ENCODE data around the gene ANKRD6.

Gene ANKRD6

GRCh38 chr6:89518352-89519055, 85.6 kb downstream of the ANKRD6 start:
- DNase-seq, result no peak

- DNase-seq, result no peak
Measured at GRCh38 chr6:89520736-89521135, 87.8 kb downstream of the ANKRD6 start.

- DNase-seq, result no peak
Measured at GRCh38 chr6:89522778-89523177, 89.8 kb downstream of the ANKRD6 start.

- no peak for DNase-seq
Measured at GRCh38 chr6:89525786-89526562, 93.0 kb downstream of the ANKRD6 start.

- DNase-seq, result no peak
Measured at GRCh38 chr6:89526563-89526869, 93.6 kb downstream of the ANKRD6 start.

- no peak for DNase-seq
Measured at GRCh38 chr6:89527634-89528033, 94.7 kb downstream of the ANKRD6 start.

GRCh38 chr6:89528866-89529265, 95.9 kb downstream of the ANKRD6 start:
- no peak for DNase-seq

- DNase-seq, result no peak
Measured at GRCh38 chr6:89530982-89531381, 98.0 kb downstream of the ANKRD6 start.

GRCh38 chr6:89536231-89536630, 103.3 kb downstream of the ANKRD6 start:
- no peak for DNase-seq

GRCh38 chr6:89539779-89540178, 106.8 kb downstream of the ANKRD6 start:
- DNase-seq, result no peak

- no peak for DNase-seq
Measured at GRCh38 chr6:89542081-89542857, 109.3 kb downstream of the ANKRD6 start.

- no peak for DNase-seq
Measured at GRCh38 chr6:89542866-89543265, 109.9 kb downstream of the ANKRD6 start.

GRCh38 chr6:89547281-89547680, 114.3 kb downstream of the ANKRD6 start:
- no peak for DNase-seq

GRCh38 chr6:89553431-89553830, 120.5 kb downstream of the ANKRD6 start:
- no peak for DNase-seq

GRCh38 chr6:89554106-89554505, 121.2 kb downstream of the ANKRD6 start:
- no peak for DNase-seq

- no peak for DNase-seq
Measured at GRCh38 chr6:89555031-89555430, 122.1 kb downstream of the ANKRD6 start.

- DNase-seq, result no peak
Measured at GRCh38 chr6:89555806-89556205, 122.9 kb downstream of the ANKRD6 start.

- DNase-seq, result no peak
Measured at GRCh38 chr6:89559487-89559886, 126.5 kb downstream of the ANKRD6 start.

- no peak for DNase-seq
Measured at GRCh38 chr6:89562093-89562973, 129.4 kb downstream of the ANKRD6 start.

GRCh38 chr6:89563866-89564265, 130.9 kb downstream of the ANKRD6 start:
- DNase-seq, result no peak

- DNase-seq, result no peak
Measured at GRCh38 chr6:89564752-89565427, 131.9 kb downstream of the ANKRD6 start.
